Keratinocyte (primary cell): ENCODE measurements around the gene ADAM19.

Experiments
- EZH2 ChIP-seq: IDR thresholded peaks from one replicate; pipeline ENCODE4 v1.6.1; 2012; ENCODE audit warnings: inconsistent platforms, mild to moderate bottlenecking, low read length, moderate library complexity
- TF ChIP-seq, protein P1 (sequence below), 3 experiments: IDR thresholded peaks in 1 of 3; conservative IDR thresholded peaks in 1 of 3; optimal IDR thresholded peaks in 1 of 3; 2 replicates in 2 of 3; 3 replicates in 1 of 3; pipeline versions ENCODE3 to v1.5.1; 2011; ENCODE audit warnings: low read length in 3 of 3, mild to moderate bottlenecking in 3 of 3, moderate library complexity in 2 of 3, control low read depth in 1 of 3, inconsistent platforms in 1 of 3; ENCODE audit not compliant: insufficient read depth in 2 of 3; ENCODE audit errors: extremely low read depth in 1 of 3

DNA sequence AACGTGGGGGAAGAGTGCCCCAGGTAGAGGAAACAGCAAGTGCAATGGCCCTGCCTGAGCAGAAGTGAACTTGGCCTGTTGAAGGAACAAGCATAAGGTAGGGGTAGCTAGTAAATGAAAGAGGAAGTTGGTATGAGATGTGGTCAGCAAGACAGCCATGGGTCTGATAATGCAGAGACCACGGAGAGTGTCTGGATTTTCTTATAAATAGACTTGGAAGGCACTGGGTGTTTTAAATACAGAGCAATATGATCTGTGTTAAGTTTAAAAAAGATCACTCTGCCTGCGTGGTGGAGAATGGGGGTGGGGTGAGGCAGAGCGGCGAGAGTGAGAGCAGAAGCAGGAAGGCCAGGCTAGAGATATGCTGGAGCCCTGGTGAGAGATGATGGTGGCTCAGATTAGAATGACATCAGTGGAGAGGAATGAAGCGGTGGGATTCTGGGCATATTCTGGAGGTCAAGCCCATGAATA is 4.2 kb downstream of the ADAM19 start:
- TF ChIP-seq, protein P1, sequence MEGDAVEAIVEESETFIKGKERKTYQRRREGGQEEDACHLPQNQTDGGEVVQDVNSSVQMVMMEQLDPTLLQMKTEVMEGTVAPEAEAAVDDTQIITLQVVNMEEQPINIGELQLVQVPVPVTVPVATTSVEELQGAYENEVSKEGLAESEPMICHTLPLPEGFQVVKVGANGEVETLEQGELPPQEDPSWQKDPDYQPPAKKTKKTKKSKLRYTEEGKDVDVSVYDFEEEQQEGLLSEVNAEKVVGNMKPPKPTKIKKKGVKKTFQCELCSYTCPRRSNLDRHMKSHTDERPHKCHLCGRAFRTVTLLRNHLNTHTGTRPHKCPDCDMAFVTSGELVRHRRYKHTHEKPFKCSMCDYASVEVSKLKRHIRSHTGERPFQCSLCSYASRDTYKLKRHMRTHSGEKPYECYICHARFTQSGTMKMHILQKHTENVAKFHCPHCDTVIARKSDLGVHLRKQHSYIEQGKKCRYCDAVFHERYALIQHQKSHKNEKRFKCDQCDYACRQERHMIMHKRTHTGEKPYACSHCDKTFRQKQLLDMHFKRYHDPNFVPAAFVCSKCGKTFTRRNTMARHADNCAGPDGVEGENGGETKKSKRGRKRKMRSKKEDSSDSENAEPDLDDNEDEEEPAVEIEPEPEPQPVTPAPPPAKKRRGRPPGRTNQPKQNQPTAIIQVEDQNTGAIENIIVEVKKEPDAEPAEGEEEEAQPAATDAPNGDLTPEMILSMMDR (optimal IDR thresholded peaks at IDR 0.05 in 1 of 3, IDR thresholded peaks at IDR 0.05 in 1 of 3, conservative IDR thresholded peaks at IDR 0.05 in 1 of 3; ENCODE audit: extremely low read depth in 1 of 3, insufficient read depth in 2 of 3, low read length in 3 of 3), result no peak
- no peak for TF ChIP-seq EZH2
